K562 (cell line): ENCODE results near the gene ANAPC2.

Source experiments
- E2F8 ChIP-seq: fragments of 450-650 bp; IDR thresholded peaks from 2 replicates; pipeline ENCODE4 v1.7.1; 2018; ENCODE audit warnings: mild to moderate bottlenecking, low read depth; ENCODE audit not compliant: partially characterized antibody
- EGR1 ChIP-seq: fragments of 450-650 bp; conservative IDR thresholded peaks from 2 replicates; pipeline ENCODE4 v1.6.1; 2017; ENCODE audit warnings: mild to moderate bottlenecking
- ELF4 ChIP-seq: fragments of 450-650 bp; formaldehyde crosslinking; IDR thresholded peaks from 2 replicates; pipeline ENCODE4 v1.4.0; 2022; ENCODE audit warnings: missing genetic modification characterization
- POLR3A ChIP-seq: IDR thresholded peaks from 2 replicates; pipeline ENCODE4 v1.6.1; 2011; ENCODE audit warnings: borderline replicate concordance, mild to moderate bottlenecking, moderate library complexity; ENCODE audit not compliant: insufficient read length, insufficient read depth; ENCODE audit errors: extremely low read depth
- PRDM10 ChIP-seq: fragments of 450-650 bp; IDR thresholded peaks from 2 replicates; pipeline ENCODE4 v1.6.1; 2018; ENCODE audit not compliant: partially characterized antibody
- RFX5 ChIP-seq: IDR thresholded peaks from 2 replicates; pipeline ENCODE4 v1.6.1; 2011; ENCODE audit warnings: low read depth, mild to moderate bottlenecking, improper control_type of control experiment, low read length
- SAP30 ChIP-seq: fragments of 200-600 bp; sonication (generic); IDR thresholded peaks from 2 replicates; pipeline ENCODE4 v1.6.1; 2012; ENCODE audit warnings: borderline replicate concordance, low read depth, mild to moderate bottlenecking, moderate library complexity, low read length, control low read depth, inconsistent platforms; ENCODE audit not compliant: insufficient read depth, poor library complexity, severe bottlenecking
- TCF7 ChIP-seq: sonication (generic); IDR thresholded peaks from 2 replicates; pipeline ENCODE4 v1.6.1; 2016; ENCODE audit warnings: antibody characterized with exemption, borderline replicate concordance
- USF1 ChIP-seq: sonication (generic); formaldehyde crosslinking; IDR thresholded peaks from 2 replicates; pipeline ENCODE4 v1.9.0; 2022; ENCODE audit warnings: mild to moderate bottlenecking, missing genetic modification reagents
- ZBTB49 ChIP-seq: sonication (generic); formaldehyde crosslinking; IDR thresholded peaks from 2 replicates; pipeline ENCODE4 v1.8.0; 2022; ENCODE audit warnings: missing genetic modification reagents, mild to moderate bottlenecking, borderline replicate concordance
- ZNF224 ChIP-seq: sonication (generic); formaldehyde crosslinking; IDR thresholded peaks from 2 replicates; pipeline ENCODE4 v1.8.0; 2022; ENCODE audit warnings: mild to moderate bottlenecking, missing genetic modification reagents
- ZNF3 ChIP-seq: fragments of 250-450 bp; sonication (Bioruptor Pico); IDR thresholded peaks from 2 replicates; pipeline ENCODE4 v1.5.0; 2021; ENCODE audit warnings: mild to moderate bottlenecking, moderate library complexity

- TF ChIP-seq SAP30 (no peak), ELF4 (CRISPR knock-in tag) (no peak), PRDM10 (no peak), ZNF3 (CRISPR knock-in tag) (no peak), EGR1 (no peak), ZNF224 (CRISPR knock-in tag) (no peak), E2F8 (no peak), RFX5 (no peak), ZBTB49 (CRISPR knock-in tag) (no peak), POLR3A (no peak), TCF7 (no peak), USF1 (CRISPR knock-in tag) (no peak)
Measured at GRCh38 chr9:137167277-137167746, 21.0 kb downstream of the ANAPC2 start.
